ENCODE results near the gene R3HDM1.
"Not testable (repeated sequence)": the region's sequence is repeated elsewhere in the genome, so short reads cannot be mapped to it uniquely, and the experiment has no call there.

Gene R3HDM1

GRCh38 chr2:135641156-135642068, 110.1 kb downstream of the R3HDM1 start:
- DNase-seq (ENCODE audit: low read depth): no peak

GRCh38 chr2:135647836-135648579, 116.7 kb downstream of the R3HDM1 start:
- DNase-seq (ENCODE audit: low read depth): no peak

GRCh38 chr2:135650721-135651120, 119.4 kb downstream of the R3HDM1 start:
- no peak for DNase-seq (ENCODE audit: low read depth)

GRCh38 chr2:135651717-135652116, 120.4 kb downstream of the R3HDM1 start:
- no peak for DNase-seq (ENCODE audit: low read depth)

GRCh38 chr2:135654239-135654638, 123.0 kb downstream of the R3HDM1 start:
- DNase-seq (ENCODE audit: low read depth): not testable (repeated sequence)

GRCh38 chr2:135657806-135658582, 126.7 kb downstream of the R3HDM1 start:
- peak; percentile 15 for DNase-seq (ENCODE audit: low read depth)

GRCh38 chr2:135662088-135662487, 130.8 kb downstream of the R3HDM1 start:
- no peak for DNase-seq (ENCODE audit: low read depth)

GRCh38 chr2:135663148-135663700, 131.9 kb downstream of the R3HDM1 start:
- DNase-seq (ENCODE audit: low read depth): no peak

- no peak for DNase-seq (ENCODE audit: low read depth)
Observed at GRCh38 chr2:135664623-135665068, 133.4 kb downstream of the R3HDM1 start.

GRCh38 chr2:135667045-135667444, 135.8 kb downstream of the R3HDM1 start:
- DNase-seq (ENCODE audit: low read depth): no peak

- no peak for DNase-seq (ENCODE audit: low read depth)
Observed at GRCh38 chr2:135674453-135674852, 143.2 kb downstream of the R3HDM1 start.

- no peak for DNase-seq (ENCODE audit: low read depth)
Observed at GRCh38 chr2:135676031-135676430, 144.7 kb downstream of the R3HDM1 start.

- no peak for DNase-seq (ENCODE audit: low read depth)
Observed at GRCh38 chr2:135679125-135679524, 147.8 kb downstream of the R3HDM1 start.

GRCh38 chr2:135685361-135685760, 154.1 kb downstream of the R3HDM1 start:
- DNase-seq (ENCODE audit: low read depth): no peak

GRCh38 chr2:135688978-135689377, 157.7 kb downstream of the R3HDM1 start:
- DNase-seq (ENCODE audit: low read depth): no peak

GRCh38 chr2:135689679-135690078, 158.4 kb downstream of the R3HDM1 start:
- DNase-seq (ENCODE audit: low read depth): no peak

- DNase-seq (ENCODE audit: low read depth): no peak
Observed at GRCh38 chr2:135694711-135695110, 163.4 kb downstream of the R3HDM1 start.

GRCh38 chr2:135698838-135699237, 167.6 kb downstream of the R3HDM1 start:
- DNase-seq (ENCODE audit: low read depth): no peak

- DNase-seq (ENCODE audit: low read depth): no peak
Observed at GRCh38 chr2:135701442-135701841, 170.2 kb downstream of the R3HDM1 start.

- DNase-seq (ENCODE audit: low read depth): no peak
Observed at GRCh38 chr2:135703300-135703699, 172.0 kb downstream of the R3HDM1 start.

- DNase-seq (ENCODE audit: low read depth): not testable (repeated sequence)
Observed at GRCh38 chr2:135704075-135704474, 172.8 kb downstream of the R3HDM1 start.

- DNase-seq (ENCODE audit: low read depth): no peak
Observed at GRCh38 chr2:135708159-135708558, 176.9 kb downstream of the R3HDM1 start.
